ENCODE data around the gene CIZ1. TPM values are rescaled to one million over a fixed set of nuclear protein-coding genes. Genes with fewer than 3 reads are reported as not detected.

The CIZ1 gene
- total and polyA plus RNA-seq, 2 experiments from 2014 or later, result 48.5 to 73.1 TPM

DNA sequence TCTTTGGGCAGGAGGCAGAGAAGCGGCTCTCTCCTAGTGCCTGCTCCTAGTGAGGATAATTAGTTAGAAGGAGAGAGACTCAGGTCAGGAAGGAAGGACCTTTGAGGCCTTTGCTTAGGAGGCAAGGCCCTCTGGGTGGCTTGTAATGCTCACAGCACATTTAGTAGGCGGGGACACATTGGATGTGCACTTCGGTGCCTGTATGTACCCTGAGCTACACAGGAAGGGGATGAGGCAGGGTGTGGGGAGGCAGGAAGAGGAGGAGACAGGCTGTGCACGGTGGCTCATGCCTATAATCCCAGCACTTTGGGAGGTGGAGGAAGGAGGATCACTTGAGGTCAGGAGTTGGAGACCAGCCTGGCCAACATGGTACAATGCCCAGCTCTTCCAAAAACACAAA, 49.3 kb downstream of the CIZ1 start:
- Histone ChIP-seq H3K4me2 (ENCODE audit: unreplicated experiment) (no peak overlapping the region), H3K4me3 (no peak overlapping the region), H3K9ac (no peak overlapping the region), H3K27me3 (replicated peaks; ENCODE audit: insufficient read depth) (no peaks in the 10 kb centered on the region), H2AFZ (no peak overlapping the region), H3K4me1 (ENCODE audit: insufficient read depth) (0 out of 2 replicates have a peak, but pooled peaks cover 3% of the 10 kb centered on the region), H3K36me3 (ENCODE audit: low read depth) (no peaks in the 10 kb centered on the region), H3K9me2 (ENCODE audit: insufficient read depth) (no peaks in the 10 kb centered on the region), H4K20me1 (ENCODE audit: insufficient read depth) (no peaks in the 10 kb centered on the region), H3F3A (ENCODE audit: insufficient read depth) (no peaks in the 10 kb centered on the region), H3K9me3 (ENCODE audit: low read depth) (no peaks in the 10 kb centered on the region), H3K79me2 (ENCODE audit: insufficient read depth) (no peaks in the 10 kb centered on the region), H3K27ac (no peak overlapping the region)
- WGBS, 2 experiments (ENCODE audit: low coverage in 1 of 2, low lambda C conversion rate in 2 of 2, missing lambda C conversion rate in 2 of 2), result 54 to 61% methylated on average over 4 of the region's 4 CpGs
- no peak for DNase-seq
- TF ChIP-seq EZH2 (IDR thresholded peaks at IDR 0.05; ENCODE audit: insufficient read depth, poor library complexity, severe bottlenecking) (no peak), EZH2phosphoT487 (IDR thresholded peaks at IDR 0.05; ENCODE audit: insufficient read depth, low read depth) (no peak)
- in situ Hi-C loops (cut with MboI), result no loop called here

DNA sequence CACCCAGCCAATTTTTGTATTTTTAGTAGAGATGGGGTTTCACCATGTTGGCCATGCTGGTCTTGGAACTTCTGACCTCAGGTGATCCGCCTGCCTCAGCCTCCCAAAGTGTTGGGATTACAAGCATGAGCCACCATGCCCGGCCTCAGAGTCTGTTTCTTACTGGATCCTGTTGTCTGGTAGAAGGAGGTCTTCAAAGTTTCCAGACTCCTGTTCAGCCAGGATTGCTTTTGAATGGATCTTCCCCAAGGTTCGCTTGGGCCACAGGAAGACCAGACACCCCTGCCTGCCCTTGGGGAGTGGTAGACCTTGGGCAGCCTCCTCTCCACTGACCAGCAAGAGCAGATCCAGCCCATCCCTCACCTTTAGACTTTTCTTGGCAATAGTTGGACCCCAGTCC, 49.8 kb downstream of the CIZ1 start:
- Histone ChIP-seq H3K4me1 (ENCODE audit: insufficient read depth) (0 out of 2 replicates have a peak, but pooled peaks cover 3% of the 10 kb centered on the region), H3K4me3 (no peak overlapping the region), H3K36me3 (ENCODE audit: low read depth) (no peaks in the 10 kb centered on the region), H3K4me2 (ENCODE audit: unreplicated experiment) (no peak overlapping the region), H2AFZ (no peak overlapping the region), H3K27ac (no peak overlapping the region), H3K9ac (no peak overlapping the region), H3K9me2 (ENCODE audit: insufficient read depth) (no peaks in the 10 kb centered on the region), H3K79me2 (ENCODE audit: insufficient read depth) (no peaks in the 10 kb centered on the region), H3F3A (ENCODE audit: insufficient read depth) (no peaks in the 10 kb centered on the region), H3K27me3 (replicated peaks; ENCODE audit: insufficient read depth) (no peaks in the 10 kb centered on the region), H3K9me3 (ENCODE audit: low read depth) (no peaks in the 10 kb centered on the region), H4K20me1 (ENCODE audit: insufficient read depth) (no peaks in the 10 kb centered on the region)
- DNase-seq, result no peak
- in situ Hi-C loops (cut with MboI), result no loop called here
- WGBS, 2 experiments (ENCODE audit: low coverage in 1 of 2, low lambda C conversion rate in 2 of 2, missing lambda C conversion rate in 2 of 2), result 88 to 90% methylated on average over 3 of the region's 3 CpGs
- TF ChIP-seq EZH2 (IDR thresholded peaks at IDR 0.05; ENCODE audit: insufficient read depth, poor library complexity, severe bottlenecking) (no peak), EZH2phosphoT487 (IDR thresholded peaks at IDR 0.05; ENCODE audit: insufficient read depth, low read depth) (no peak)

DNA sequence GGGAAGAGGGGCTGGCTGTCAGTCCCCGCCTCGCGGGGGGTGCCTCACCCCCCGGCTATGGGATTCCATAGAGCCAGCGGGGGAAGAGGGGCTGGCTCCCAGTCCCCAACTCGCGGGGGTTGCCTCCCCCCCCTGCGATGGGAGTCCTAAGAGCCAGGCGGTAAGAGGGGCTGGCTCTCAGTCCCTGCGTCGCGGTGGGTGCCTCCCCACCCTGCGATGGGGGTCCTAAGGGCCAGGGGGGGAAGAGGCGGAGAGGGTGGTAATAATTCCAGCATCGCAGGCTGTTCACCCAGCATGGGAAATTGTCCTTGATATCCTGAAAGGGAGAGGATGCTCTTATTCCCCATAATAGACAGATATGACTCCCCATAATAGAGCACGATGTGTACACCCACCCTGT, 51.8 kb downstream of the CIZ1 start:
- Histone ChIP-seq H3K4me3 (no peak overlapping the region), H3K27me3 (replicated peaks; ENCODE audit: insufficient read depth) (no peaks in the 10 kb centered on the region), H3K4me2 (ENCODE audit: unreplicated experiment) (no peak overlapping the region), H3K36me3 (ENCODE audit: low read depth) (no peaks in the 10 kb centered on the region), H3K79me2 (ENCODE audit: insufficient read depth) (no peaks in the 10 kb centered on the region), H3K4me1 (ENCODE audit: insufficient read depth) (0 out of 2 replicates have a peak, but pooled peaks cover 3% of the 10 kb centered on the region), H3K9me2 (ENCODE audit: insufficient read depth) (no peaks in the 10 kb centered on the region), H3F3A (ENCODE audit: insufficient read depth) (no peaks in the 10 kb centered on the region), H3K9me3 (ENCODE audit: low read depth) (no peaks in the 10 kb centered on the region), H3K27ac (no peak overlapping the region), H4K20me1 (ENCODE audit: insufficient read depth) (no peaks in the 10 kb centered on the region), H2AFZ (no peak overlapping the region), H3K9ac (no peak overlapping the region)
- 12 to 59% methylated on average over 1 to 7 of the region's 16 CpGs for whole genome bisulfite sequencing, 2 experiments (ENCODE audit: low coverage in 1 of 2, low lambda C conversion rate in 2 of 2, missing lambda C conversion rate in 2 of 2)
- no peak for DNase-seq
- TF ChIP-seq EZH2phosphoT487 (IDR thresholded peaks at IDR 0.05; ENCODE audit: insufficient read depth, low read depth) (no peak), EZH2 (IDR thresholded peaks at IDR 0.05; ENCODE audit: insufficient read depth, poor library complexity, severe bottlenecking) (no peak)
- in situ Hi-C loops (cut with MboI), result no loop called here

DNA sequence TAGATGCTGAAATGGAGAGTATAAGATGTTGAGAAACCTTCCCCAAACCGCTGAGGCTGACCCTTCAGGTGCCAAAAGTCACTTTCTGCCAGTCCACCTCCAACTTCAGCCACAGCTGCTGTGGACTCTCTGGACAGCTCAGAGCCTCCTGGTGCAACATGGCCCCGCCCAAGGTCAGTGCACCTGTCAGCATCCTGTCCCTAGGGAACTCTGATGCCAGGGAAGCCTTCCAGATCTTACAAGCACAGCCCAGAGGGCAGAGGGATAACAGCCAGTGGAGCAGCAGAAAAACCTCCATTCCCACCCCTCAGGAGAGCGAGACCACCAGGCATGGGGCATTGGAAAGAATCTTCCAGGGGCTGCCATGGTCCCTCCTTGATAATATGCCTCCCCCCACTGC, 53.4 kb downstream of the CIZ1 start:
- TF ChIP-seq EZH2 (IDR thresholded peaks at IDR 0.05; ENCODE audit: insufficient read depth, poor library complexity, severe bottlenecking) (no peak), EZH2phosphoT487 (IDR thresholded peaks at IDR 0.05; ENCODE audit: insufficient read depth, low read depth) (no peak)
- Histone ChIP-seq H3K9me3 (ENCODE audit: low read depth) (no peaks in the 10 kb centered on the region), H3K4me2 (ENCODE audit: unreplicated experiment) (no peak overlapping the region), H3F3A (ENCODE audit: insufficient read depth) (no peaks in the 10 kb centered on the region), H3K9ac (no peak overlapping the region), H3K36me3 (ENCODE audit: low read depth) (no peaks in the 10 kb centered on the region), H3K27ac (no peak overlapping the region), H2AFZ (no peak overlapping the region), H4K20me1 (ENCODE audit: insufficient read depth) (no peaks in the 10 kb centered on the region), H3K9me2 (ENCODE audit: insufficient read depth) (no peaks in the 10 kb centered on the region), H3K27me3 (replicated peaks; ENCODE audit: insufficient read depth) (no peaks in the 10 kb centered on the region), H3K4me1 (ENCODE audit: insufficient read depth) (no peaks in the 10 kb centered on the region), H3K4me3 (no peak overlapping the region), H3K79me2 (ENCODE audit: insufficient read depth) (no peaks in the 10 kb centered on the region)
- 60 to 67% methylated on average over 3 of the region's 3 CpGs for WGBS, 2 experiments (ENCODE audit: low coverage in 1 of 2, low lambda C conversion rate in 2 of 2, missing lambda C conversion rate in 2 of 2)
- in situ Hi-C loops (cut with MboI), result no loop called here
- no peak for DNase-seq
